KMS-11 (cell line): Measurements from ENCODE around the gene FBXO11.

Experiments used
- H2AFZ ChIP-seq: fragments of 200-600 bp; sonication (generic); 2 replicates; pipeline ENCODE4 v1.6.1; 2016; ENCODE audit warnings: antibody characterized with exemption, mixed run types, low read depth
- H3K27ac ChIP-seq: fragments of 200-600 bp; sonication (generic); 2 replicates; pipeline ENCODE4 v1.6.1; 2016; ENCODE audit warnings: mild to moderate bottlenecking, mixed run types
- H3K27me3 ChIP-seq: fragments of 200-600 bp; sonication (generic); 2 replicates; pipeline ENCODE4 v1.6.1; 2017; ENCODE audit warnings: mild to moderate bottlenecking, low read depth, mixed run types, moderate library complexity; ENCODE audit not compliant: insufficient read depth
- H3K36me3 ChIP-seq: fragments of 200-600 bp; sonication (generic); 2 replicates; pipeline ENCODE4 v1.6.1; 2017; ENCODE audit warnings: mild to moderate bottlenecking, mixed run types; ENCODE audit not compliant: insufficient read depth
- H3K4me1 ChIP-seq: fragments of 200-600 bp; sonication (generic); 2 replicates; pipeline ENCODE4 v1.6.1; 2016; ENCODE audit warnings: mild to moderate bottlenecking, low read depth, mixed run types; ENCODE audit not compliant: poor library complexity, severe bottlenecking
- H3K4me2 ChIP-seq: fragments of 200-600 bp; sonication (generic); 2 replicates; pipeline ENCODE4 v1.7.0; 2016; ENCODE audit warnings: mild to moderate bottlenecking, mixed run types
- H3K4me3 ChIP-seq: fragments of 200-600 bp; sonication (generic); IDR thresholded peaks from 2 replicates; pipeline ENCODE4 v1.6.1; 2017; ENCODE audit warnings: low read depth, low read length, mixed read lengths; ENCODE audit not compliant: insufficient read depth
- H3K79me2 ChIP-seq: fragments of 200-600 bp; sonication (generic); 2 replicates; pipeline ENCODE4 v1.6.1; 2016; ENCODE audit warnings: low read depth, mixed run types; ENCODE audit not compliant: insufficient read depth
- H3K9ac ChIP-seq: fragments of 200-600 bp; sonication (generic); 2 replicates; pipeline ENCODE4 v1.6.1; 2016; ENCODE audit warnings: mild to moderate bottlenecking, mixed run types
- H4K20me1 ChIP-seq: fragments of 200-600 bp; sonication (generic); 2 replicates; pipeline ENCODE4 v1.6.1; 2016; ENCODE audit warnings: mild to moderate bottlenecking, mixed run types; ENCODE audit not compliant: insufficient read depth
- CTCF ChIP-seq: fragments of 200-600 bp; sonication (generic); conservative IDR thresholded peaks from 2 replicates; pipeline ENCODE4 v1.6.1; 2017; ENCODE audit warnings: low read depth, mild to moderate bottlenecking, antibody characterized with exemption, low read length, moderate library complexity, mixed read lengths

Gene FBXO11

GRCh38 chr2:47906157-47907038 lies at the start of gene FBXO11:
TSS of gene FBXO11 (minus strand) at chr2:47906498. CDS start at chr2:47905720, 778 bp downstream.
- peaks cover 37% of the 10 kb centered on the region for H3K79me2 ChIP-seq
- H3K4me2 ChIP-seq, result peak within 1 kb of the TSS; percentile 90
- TF ChIP-seq CTCF, result peak; percentile 66
- H3K4me3 ChIP-seq, result peak within 1 kb of the TSS; percentile 88
- no peaks in the 10 kb centered on the region for H3K27me3 ChIP-seq
- H3K9ac ChIP-seq, result peak within 1 kb of the TSS; percentile 89
- H4K20me1 ChIP-seq, result peaks cover 13% of the 10 kb centered on the region; the same call in 1 of the 2 replicates
- no peaks in the 10 kb centered on the region for H3K36me3 ChIP-seq
- peak within 1 kb of the TSS; percentile 96 for H3K27ac ChIP-seq
- peaks cover 25% of the 10 kb centered on the region for H3K4me1 ChIP-seq
- peak within 1 kb of the TSS; percentile 61 for H2AFZ ChIP-seq

- H3K9ac ChIP-seq, result no peak overlapping the region
- no peak overlapping the region for H3K4me2 ChIP-seq
- no peak overlapping the region for H3K27ac ChIP-seq
- no peaks in the 10 kb centered on the region for H4K20me1 ChIP-seq
- H3K36me3 ChIP-seq, result no peaks in the 10 kb centered on the region
- no peaks in the 10 kb centered on the region for H3K4me1 ChIP-seq
- no peaks in the 10 kb centered on the region for H3K79me2 ChIP-seq
- H2AFZ ChIP-seq, result no peak overlapping the region
- TF ChIP-seq CTCF, result no peak
- H3K4me3 ChIP-seq, result no peak overlapping the region
- no peaks in the 10 kb centered on the region for H3K27me3 ChIP-seq
Measured at GRCh38 chr2:47950340-47951301, 44.3 kb upstream of the FBXO11 start.

- no peak overlapping the region for H3K4me2 ChIP-seq
- no peak overlapping the region for H3K9ac ChIP-seq
- H3K27me3 ChIP-seq, result no peaks in the 10 kb centered on the region
- no peaks in the 10 kb centered on the region for H3K36me3 ChIP-seq
- no peak overlapping the region for H3K4me3 ChIP-seq
- no peaks in the 10 kb centered on the region for H3K4me1 ChIP-seq
- H3K27ac ChIP-seq, result no peak overlapping the region
- no peaks in the 10 kb centered on the region for H4K20me1 ChIP-seq
- H2AFZ ChIP-seq, result no peak overlapping the region
- no peaks in the 10 kb centered on the region for H3K79me2 ChIP-seq
- TF ChIP-seq CTCF, result no peak
Measured at GRCh38 chr2:47946593-47946992, 40.3 kb upstream of the FBXO11 start.

- Histone ChIP-seq H3K4me2 (no peak overlapping the region), H3K27ac (no peak overlapping the region), H3K79me2 (no peaks in the 10 kb centered on the region), H3K4me3 (no peak overlapping the region), H3K36me3 (no peaks in the 10 kb centered on the region), H3K4me1 (no peaks in the 10 kb centered on the region), H4K20me1 (no peaks in the 10 kb centered on the region), H2AFZ (no peak overlapping the region), H3K27me3 (no peaks in the 10 kb centered on the region), H3K9ac (no peak overlapping the region)
- TF ChIP-seq CTCF, result no peak
Measured at GRCh38 chr2:47945046-47945781, 38.9 kb upstream of the FBXO11 start.
